Measurements from ENCODE around the gene KRTAP5-5. TPM values are rescaled to one million over a fixed set of nuclear protein-coding genes. Genes with fewer than 3 reads are reported as not detected.

Gene KRTAP5-5
- total and polyA plus RNA-seq, 2 of the 8 experiments (the other 6 are each of a cell fraction or from before 2014, with no cell fraction given), result 0.09 TPM; not detected in 1

- TF ChIP-seq POU5F1 (IDR thresholded peaks at IDR 0.05; ENCODE audit: low read depth, low read length) (no peak), POLR2A (IDR thresholded peaks at IDR 0.05; ENCODE audit: control extremely low read depth in 1 of 2, low read depth in 2 of 2, low read length in 2 of 2) (no peak), SIX5 (IDR thresholded peaks at IDR 0.05; ENCODE audit: low read depth, low read length) (no peak), SRF (IDR thresholded peaks at IDR 0.05; ENCODE audit: low read depth, low read length) (no peak), MAFK (IDR thresholded peaks at IDR 0.05; ENCODE audit: low read depth, low read length) (no peak), SAP30 (IDR thresholded peaks at IDR 0.05; ENCODE audit: insufficient read depth, insufficient replicate concordance, low read length) (no peak)
Measured at GRCh38 chr11:1659506-1659905, 29.9 kb downstream of the KRTAP5-5 start (continued).
